ENCODE results near the gene XPO5. TPM values are rescaled to one million over a fixed set of nuclear protein-coding genes. Genes with fewer than 3 reads are reported as not detected.

Gene XPO5
- total RNA-seq, 1 experiment from 2014 or later, result 86.4 TPM

DNA sequence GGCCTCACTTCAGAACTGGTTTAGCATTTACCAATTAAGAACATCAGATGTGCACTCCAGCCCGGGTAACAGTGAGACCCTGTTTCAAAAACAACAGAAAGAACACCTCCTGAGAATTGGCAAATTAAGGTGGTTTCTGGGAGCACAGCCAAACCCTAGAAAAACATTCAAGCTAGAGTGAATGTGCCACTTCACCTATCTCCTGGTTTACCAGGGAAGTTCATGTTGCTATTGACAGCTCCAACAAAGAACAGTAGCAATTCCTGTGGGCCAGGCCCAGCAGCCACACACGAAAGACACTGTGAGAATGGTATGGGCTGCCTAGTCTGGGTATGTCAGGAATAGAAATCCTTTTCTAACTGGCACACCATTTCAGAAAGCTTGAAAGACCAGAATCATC lies 54.0 kb downstream of the XPO5 start:
- H3K36me3 ChIP-seq (ENCODE audit: control insufficient read depth, insufficient read depth, low read length), result peaks cover 28% of the 10 kb centered on the region
- peaks cover 7% of the 10 kb centered on the region; the same call in 1 of the 2 replicates for H3K4me1 ChIP-seq (ENCODE audit: control insufficient read depth, insufficient read depth, low read length)
- no peak for DNase-seq (ENCODE audit: low read depth, low spot score)
- no TSS peak for BruUV-seq (replicated peaks)
- no peak overlapping the region for H3K27ac ChIP-seq (ENCODE audit: low read length)
- in situ Hi-C loops (cut with HindIII; ENCODE audit: low pct_unique_long_range_greater_than_20kb, low sequenced_read_pairs), result loop anchor here (10.0 kb wide), 1 partner anchor 73 kb away; no protein-coding TSS in a partner anchor
- POLR2A ChIA-PET, result no interaction called here
- ATAC-seq, result no peak
- intact Hi-C loops (cut with micrococcal nuclease; ENCODE audit: unreplicated experiment), result no loop called here
- CTCF ChIA-PET, result no interaction called here
- H3K4me3 ChIP-seq (ENCODE audit: low read depth in 2 of 2, low read length in 2 of 2), result no peak overlapping the region
- no peaks in the 10 kb centered on the region for H3K9me3 ChIP-seq (ENCODE audit: control insufficient read depth, insufficient read depth, low read depth, low read length)
- TF ChIP-seq POLR2AphosphoS5 (IDR thresholded peaks at IDR 0.05; ENCODE audit: low read depth, low read length), result no peak
- TF ChIP-seq, protein P1, sequence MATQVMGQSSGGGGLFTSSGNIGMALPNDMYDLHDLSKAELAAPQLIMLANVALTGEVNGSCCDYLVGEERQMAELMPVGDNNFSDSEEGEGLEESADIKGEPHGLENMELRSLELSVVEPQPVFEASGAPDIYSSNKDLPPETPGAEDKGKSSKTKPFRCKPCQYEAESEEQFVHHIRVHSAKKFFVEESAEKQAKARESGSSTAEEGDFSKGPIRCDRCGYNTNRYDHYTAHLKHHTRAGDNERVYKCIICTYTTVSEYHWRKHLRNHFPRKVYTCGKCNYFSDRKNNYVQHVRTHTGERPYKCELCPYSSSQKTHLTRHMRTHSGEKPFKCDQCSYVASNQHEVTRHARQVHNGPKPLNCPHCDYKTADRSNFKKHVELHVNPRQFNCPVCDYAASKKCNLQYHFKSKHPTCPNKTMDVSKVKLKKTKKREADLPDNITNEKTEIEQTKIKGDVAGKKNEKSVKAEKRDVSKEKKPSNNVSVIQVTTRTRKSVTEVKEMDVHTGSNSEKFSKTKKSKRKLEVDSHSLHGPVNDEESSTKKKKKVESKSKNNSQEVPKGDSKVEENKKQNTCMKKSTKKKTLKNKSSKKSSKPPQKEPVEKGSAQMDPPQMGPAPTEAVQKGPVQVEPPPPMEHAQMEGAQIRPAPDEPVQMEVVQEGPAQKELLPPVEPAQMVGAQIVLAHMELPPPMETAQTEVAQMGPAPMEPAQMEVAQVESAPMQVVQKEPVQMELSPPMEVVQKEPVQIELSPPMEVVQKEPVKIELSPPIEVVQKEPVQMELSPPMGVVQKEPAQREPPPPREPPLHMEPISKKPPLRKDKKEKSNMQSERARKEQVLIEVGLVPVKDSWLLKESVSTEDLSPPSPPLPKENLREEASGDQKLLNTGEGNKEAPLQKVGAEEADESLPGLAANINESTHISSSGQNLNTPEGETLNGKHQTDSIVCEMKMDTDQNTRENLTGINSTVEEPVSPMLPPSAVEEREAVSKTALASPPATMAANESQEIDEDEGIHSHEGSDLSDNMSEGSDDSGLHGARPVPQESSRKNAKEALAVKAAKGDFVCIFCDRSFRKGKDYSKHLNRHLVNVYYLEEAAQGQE (IDR thresholded peaks at IDR 0.05; ENCODE audit: insufficient read depth in 1 of 2, low read depth in 2 of 2, low read length in 1 of 2), result no peak
- TF ChIP-seq, protein P2, sequence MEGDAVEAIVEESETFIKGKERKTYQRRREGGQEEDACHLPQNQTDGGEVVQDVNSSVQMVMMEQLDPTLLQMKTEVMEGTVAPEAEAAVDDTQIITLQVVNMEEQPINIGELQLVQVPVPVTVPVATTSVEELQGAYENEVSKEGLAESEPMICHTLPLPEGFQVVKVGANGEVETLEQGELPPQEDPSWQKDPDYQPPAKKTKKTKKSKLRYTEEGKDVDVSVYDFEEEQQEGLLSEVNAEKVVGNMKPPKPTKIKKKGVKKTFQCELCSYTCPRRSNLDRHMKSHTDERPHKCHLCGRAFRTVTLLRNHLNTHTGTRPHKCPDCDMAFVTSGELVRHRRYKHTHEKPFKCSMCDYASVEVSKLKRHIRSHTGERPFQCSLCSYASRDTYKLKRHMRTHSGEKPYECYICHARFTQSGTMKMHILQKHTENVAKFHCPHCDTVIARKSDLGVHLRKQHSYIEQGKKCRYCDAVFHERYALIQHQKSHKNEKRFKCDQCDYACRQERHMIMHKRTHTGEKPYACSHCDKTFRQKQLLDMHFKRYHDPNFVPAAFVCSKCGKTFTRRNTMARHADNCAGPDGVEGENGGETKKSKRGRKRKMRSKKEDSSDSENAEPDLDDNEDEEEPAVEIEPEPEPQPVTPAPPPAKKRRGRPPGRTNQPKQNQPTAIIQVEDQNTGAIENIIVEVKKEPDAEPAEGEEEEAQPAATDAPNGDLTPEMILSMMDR (IDR thresholded peaks at IDR 0.05), result no peak
- TF ChIP-seq TCF7L2 (IDR thresholded peaks at IDR 0.05; ENCODE audit: low read depth, low read length), result no peak
- TF ChIP-seq SIN3A (IDR thresholded peaks at IDR 0.05; ENCODE audit: borderline replicate concordance, insufficient read depth, low read depth, low read length), result no peak
- no peaks in the 10 kb centered on the region for H3K27me3 ChIP-seq (ENCODE audit: control insufficient read depth, insufficient read depth, low read length)

DNA sequence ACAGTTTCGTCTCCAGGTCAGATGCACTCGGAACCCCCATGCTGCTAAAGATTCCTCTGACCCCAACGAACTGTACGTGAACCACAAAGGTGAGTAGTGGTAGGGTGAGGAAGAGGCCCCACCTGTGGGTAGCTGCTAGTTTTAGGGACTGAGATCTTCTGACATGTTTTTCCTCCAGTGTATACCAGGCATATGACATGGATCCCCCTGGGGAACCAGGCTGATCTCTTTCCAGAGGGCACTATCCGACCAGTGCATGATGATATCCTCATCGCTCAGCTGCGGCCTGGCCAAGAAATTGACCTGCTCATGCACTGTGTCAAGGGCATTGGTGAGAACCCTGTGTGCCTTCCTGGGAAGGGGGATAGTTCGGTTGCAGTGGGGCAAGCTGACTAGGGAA lies 55.7 kb downstream of the XPO5 start:
- BruUV-seq (replicated peaks), result no TSS peak
- peaks cover 15% of the 10 kb centered on the region for H3K4me1 ChIP-seq (ENCODE audit: control insufficient read depth, insufficient read depth, low read length)
- H3K27me3 ChIP-seq (ENCODE audit: control insufficient read depth, insufficient read depth, low read length), result no peaks in the 10 kb centered on the region
- no peak for DNase-seq (ENCODE audit: low read depth, low spot score)
- no peaks in the 10 kb centered on the region for H3K9me3 ChIP-seq (ENCODE audit: control insufficient read depth, insufficient read depth, low read depth, low read length)
- H3K4me3 ChIP-seq (ENCODE audit: low read depth in 2 of 2, low read length in 2 of 2), result no peak overlapping the region
- TF ChIP-seq, protein P1 (IDR thresholded peaks at IDR 0.05; ENCODE audit: insufficient read depth in 1 of 2, low read depth in 2 of 2, low read length in 1 of 2), result no peak
- TF ChIP-seq, protein P2 (IDR thresholded peaks at IDR 0.05), result no peak
- TF ChIP-seq TCF7L2 (IDR thresholded peaks at IDR 0.05; ENCODE audit: low read depth, low read length) (no peak), POLR2AphosphoS5 (IDR thresholded peaks at IDR 0.05; ENCODE audit: low read depth, low read length) (no peak), SIN3A (IDR thresholded peaks at IDR 0.05; ENCODE audit: borderline replicate concordance, insufficient read depth, low read depth, low read length) (no peak)
- no peak overlapping the region for H3K27ac ChIP-seq (ENCODE audit: low read length)
- intact Hi-C loops (cut with micrococcal nuclease; ENCODE audit: unreplicated experiment), result no loop called here
- ChIA-PET CTCF (no interaction called here), POLR2A (no interaction called here)
- ATAC-seq, result no peak
- peaks cover 32% of the 10 kb centered on the region for H3K36me3 ChIP-seq (ENCODE audit: control insufficient read depth, insufficient read depth, low read length)
- in situ Hi-C loops (cut with HindIII; ENCODE audit: low pct_unique_long_range_greater_than_20kb, low sequenced_read_pairs), result loop anchor here (10.0 kb wide), 1 partner anchor 75 kb away; no protein-coding TSS in a partner anchor

Measured in Panc1 (cell line).